Forelimb muscle (tissue), 1 donor: ENCODE data around the gene ICAM4. TPM values are rescaled to one million over a fixed set of nuclear protein-coding genes. Genes with fewer than 3 reads are reported as not detected.
"Not testable (repeated sequence)": the region's sequence is repeated elsewhere in the genome, so short reads cannot be mapped to it uniquely, and the experiment has no call there.

Experiments used
- DNase-seq: peaks from one replicate; pipeline ENCODE4 v3.0.0-alpha.2; 2013; ENCODE audit warnings: low read depth
- polyA plus RNA-seq: library from polyadenylated mRNA; unstranded; fragments of 120-200 nt; gene quantifications from one replicate; pipeline ENCODE4 v1.2.1, GENCODE V29; 2013; ENCODE audit not compliant: insufficient read length

The ICAM4 gene
- polyA plus RNA-seq, 1 donor = 0.25 TPM

- DNase-seq = no peak
These were observed 31.2 kb downstream of the ICAM4 start for GRCh38 chr19:10317857-10318462.

GRCh38 chr19:10318807-10319682 lies 32.3 kb downstream of the ICAM4 start:
- no peak for DNase-seq

- DNase-seq = no peak
These were observed 34.1 kb downstream of the ICAM4 start for GRCh38 chr19:10320602-10321416.

- no peak for DNase-seq
These were observed 34.7 kb downstream of the ICAM4 start for GRCh38 chr19:10321417-10321797.

GRCh38 chr19:10321874-10322835 lies 35.4 kb downstream of the ICAM4 start:
- no peak for DNase-seq

- no peak for DNase-seq
These were observed 39.0 kb downstream of the ICAM4 start for GRCh38 chr19:10325732-10326131.

- no peak for DNase-seq
These were observed 41.0 kb downstream of the ICAM4 start for GRCh38 chr19:10327793-10328192.

- no peak for DNase-seq
These were observed 42.0 kb downstream of the ICAM4 start for GRCh38 chr19:10328558-10329429.

GRCh38 chr19:10329555-10329954 lies 42.8 kb downstream of the ICAM4 start:
- DNase-seq = no peak

GRCh38 chr19:10332158-10332964 lies 45.6 kb downstream of the ICAM4 start:
- DNase-seq = no peak

GRCh38 chr19:10332965-10333757 lies 46.4 kb downstream of the ICAM4 start, which contains the start of gene RAVER1:
RAVER1 (minus strand) TSS chr19:10333529; CDS start chr19:10333507, 22 bp downstream.
- peak; percentile 86 for DNase-seq

- DNase-seq = no peak
These were observed 47.2 kb downstream of the ICAM4 start for GRCh38 chr19:10333758-10334587.

GRCh38 chr19:10334588-10335351 lies 48.0 kb downstream of the ICAM4 start:
- no peak for DNase-seq

GRCh38 chr19:10335352-10335985 lies 48.7 kb downstream of the ICAM4 start:
- DNase-seq = no peak

- DNase-seq = not testable (repeated sequence)
These were observed 50.0 kb downstream of the ICAM4 start for GRCh38 chr19:10336725-10337124.
